Tibial nerve (tissue), 4 donors: ENCODE measurements around the gene ZNF81.

ENCODE experiments used
- EP300 ChIP-seq, 2 donors: sonication (generic); formaldehyde crosslinking; IDR thresholded peaks; one replicate each; pipeline ENCODE4 v1.6.1; 2017; ENCODE audit warnings: antibody characterized with exemption in 2 of 2, mild to moderate bottlenecking in 1 of 2
- POLR2A ChIP-seq, 2 donors: fragments of 450-650 bp; IDR thresholded peaks; one replicate each; pipeline ENCODE4 v1.6.1; 2017; ENCODE audit warnings: antibody characterized with exemption in 2 of 2, mild to moderate bottlenecking in 2 of 2, moderate library complexity in 2 of 2
- TF ChIP-seq, protein P1 (sequence below), 5 experiments: fragments of 200-600 bp in 3 of 5; fragments of 450-650 bp in 2 of 5; sonication (generic) in 3 of 5; IDR thresholded peaks; one replicate each; pipeline ENCODE4 v1.5.1; 2016 to 2019; ENCODE audit warnings: antibody characterized with exemption in 5 of 5, mild to moderate bottlenecking in 3 of 5, moderate library complexity in 2 of 5

DNA sequence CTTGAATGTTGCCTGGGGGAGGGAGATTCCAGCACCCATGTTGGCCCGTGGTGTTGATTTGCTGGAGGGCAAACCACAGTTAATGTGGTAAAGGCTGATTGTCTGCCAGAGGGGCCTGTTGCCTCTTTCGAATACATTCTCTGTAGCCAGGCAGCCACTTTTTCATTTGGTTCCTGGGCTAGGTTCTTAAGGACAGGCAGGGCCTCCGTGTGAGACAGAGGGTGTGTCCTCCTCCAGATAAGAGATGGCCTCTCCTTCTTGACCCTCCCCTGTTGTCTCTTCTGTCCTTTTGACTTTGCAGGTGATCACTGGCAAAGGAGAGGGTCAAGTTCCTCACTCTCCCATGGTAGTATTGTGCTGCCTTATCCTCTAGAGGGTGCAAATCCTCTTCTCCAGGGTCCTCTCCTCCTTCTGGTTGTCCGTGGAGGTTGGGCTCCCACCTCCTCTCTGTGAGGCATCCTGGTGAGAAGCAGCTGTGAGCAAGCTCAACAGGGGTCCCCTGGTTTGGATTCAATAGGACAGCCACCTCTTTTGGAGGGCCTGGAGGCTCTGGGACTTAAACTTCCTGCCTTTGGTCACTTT, 122.2 kb downstream of the ZNF81 start:
- TF ChIP-seq, protein P1, sequence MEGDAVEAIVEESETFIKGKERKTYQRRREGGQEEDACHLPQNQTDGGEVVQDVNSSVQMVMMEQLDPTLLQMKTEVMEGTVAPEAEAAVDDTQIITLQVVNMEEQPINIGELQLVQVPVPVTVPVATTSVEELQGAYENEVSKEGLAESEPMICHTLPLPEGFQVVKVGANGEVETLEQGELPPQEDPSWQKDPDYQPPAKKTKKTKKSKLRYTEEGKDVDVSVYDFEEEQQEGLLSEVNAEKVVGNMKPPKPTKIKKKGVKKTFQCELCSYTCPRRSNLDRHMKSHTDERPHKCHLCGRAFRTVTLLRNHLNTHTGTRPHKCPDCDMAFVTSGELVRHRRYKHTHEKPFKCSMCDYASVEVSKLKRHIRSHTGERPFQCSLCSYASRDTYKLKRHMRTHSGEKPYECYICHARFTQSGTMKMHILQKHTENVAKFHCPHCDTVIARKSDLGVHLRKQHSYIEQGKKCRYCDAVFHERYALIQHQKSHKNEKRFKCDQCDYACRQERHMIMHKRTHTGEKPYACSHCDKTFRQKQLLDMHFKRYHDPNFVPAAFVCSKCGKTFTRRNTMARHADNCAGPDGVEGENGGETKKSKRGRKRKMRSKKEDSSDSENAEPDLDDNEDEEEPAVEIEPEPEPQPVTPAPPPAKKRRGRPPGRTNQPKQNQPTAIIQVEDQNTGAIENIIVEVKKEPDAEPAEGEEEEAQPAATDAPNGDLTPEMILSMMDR (IDR thresholded peaks at IDR 0.05): no peak
- TF ChIP-seq POLR2A (IDR thresholded peaks at IDR 0.05) (no peak), EP300 (IDR thresholded peaks at IDR 0.05) (no peak)
